Erythroblast (primary cell): Measurements from ENCODE around the gene TBK1.
"Not testable (repeated sequence)": the region's sequence is repeated elsewhere in the genome, so short reads cannot be mapped to it uniquely, and the experiment has no call there.

Experiments
- DNase-seq, 2 experiments: peaks; one replicate each; lab custom pipeline; 2025; lab: John Stamatoyannopoulos, UW
- GATA1 ChIP-seq: IDR thresholded peaks from 2 replicates; pipeline ENCODE4 v1.6.1; 2011; ENCODE audit warnings: low read depth, mild to moderate bottlenecking, control low read depth, low read length, moderate library complexity
- POLR2A ChIP-seq: IDR thresholded peaks from 2 replicates; pipeline ENCODE4 v1.6.1; 2011; ENCODE audit warnings: mild to moderate bottlenecking, low read length

Gene TBK1

GRCh38 chr12:64494998-64495729 is 43.2 kb downstream of the TBK1 start:
- TF ChIP-seq GATA1 (no peak), POLR2A (no peak)
- no peak for DNase-seq

- TF ChIP-seq POLR2A: no peak
- TF ChIP-seq GATA1: no peak
- DNase-seq: no peak
Observed at GRCh38 chr12:64496839-64497400, 45.0 kb downstream of the TBK1 start.

DNA sequence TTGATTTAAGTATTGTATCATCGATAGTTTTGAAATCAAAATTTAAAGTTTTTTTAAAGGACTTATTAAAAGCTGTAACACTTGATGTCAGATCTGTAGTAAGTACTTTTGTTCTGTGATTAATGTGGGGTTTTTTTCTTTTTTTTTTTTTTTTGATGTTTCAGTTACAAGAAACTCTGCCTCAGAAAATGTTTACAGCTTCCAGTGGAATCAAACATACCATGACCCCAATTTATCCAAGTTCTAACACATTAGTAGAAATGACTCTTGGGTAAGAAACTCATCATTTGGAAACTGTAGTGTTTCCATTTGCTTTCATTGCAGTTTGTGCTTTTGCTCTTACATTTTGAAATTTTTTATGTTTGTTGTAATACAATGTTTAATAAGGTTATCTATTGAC is 45.6 kb downstream of the TBK1 start:
- DNase-seq: no peak
- TF ChIP-seq POLR2A: no peak
- TF ChIP-seq GATA1: no peak

GRCh38 chr12:64497903-64498302 is 46.0 kb downstream of the TBK1 start:
- no peak for DNase-seq
- TF ChIP-seq GATA1: no peak

- TF ChIP-seq GATA1 (no peak), POLR2A (no peak)
- no peak for DNase-seq
Observed at GRCh38 chr12:64500394-64500793, 48.5 kb downstream of the TBK1 start.

GRCh38 chr12:64501486-64501885 is 49.6 kb downstream of the TBK1 start:
- no peak for TF ChIP-seq GATA1
- DNase-seq: no peak

- no peak for DNase-seq
- no peak for TF ChIP-seq GATA1
- no peak for TF ChIP-seq POLR2A
Observed at GRCh38 chr12:64506955-64507354, 55.0 kb downstream of the TBK1 start.

DNA sequence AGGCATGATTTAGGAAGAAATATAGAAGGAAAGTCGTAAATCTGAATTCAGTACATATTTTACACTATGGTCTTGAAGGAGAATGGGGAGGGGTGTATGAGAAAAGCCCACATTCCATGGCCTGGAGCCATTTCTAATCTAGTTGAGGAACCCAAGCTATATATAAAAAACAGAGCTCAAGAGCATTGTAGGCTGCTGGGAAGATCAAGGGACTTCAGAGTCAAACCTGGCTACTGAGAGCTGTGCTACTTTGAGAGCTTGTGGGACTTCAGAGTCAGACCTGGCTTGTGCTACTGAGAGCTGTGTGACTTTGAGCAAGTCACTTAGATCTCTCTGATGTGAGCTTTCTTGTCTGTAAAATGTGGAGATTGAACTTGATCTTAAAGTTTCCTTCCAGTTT is 58.7 kb downstream of the TBK1 start:
- DNase-seq: no peak
- TF ChIP-seq POLR2A (no peak), GATA1 (no peak)

- TF ChIP-seq GATA1 (no peak), POLR2A (no peak)
- DNase-seq: no peak
Observed at GRCh38 chr12:64518396-64518795, 66.5 kb downstream of the TBK1 start.

GRCh38 chr12:64521833-64522232 is 69.9 kb downstream of the TBK1 start:
- TF ChIP-seq POLR2A: no peak
- TF ChIP-seq GATA1: no peak
- no peak for DNase-seq

DNA sequence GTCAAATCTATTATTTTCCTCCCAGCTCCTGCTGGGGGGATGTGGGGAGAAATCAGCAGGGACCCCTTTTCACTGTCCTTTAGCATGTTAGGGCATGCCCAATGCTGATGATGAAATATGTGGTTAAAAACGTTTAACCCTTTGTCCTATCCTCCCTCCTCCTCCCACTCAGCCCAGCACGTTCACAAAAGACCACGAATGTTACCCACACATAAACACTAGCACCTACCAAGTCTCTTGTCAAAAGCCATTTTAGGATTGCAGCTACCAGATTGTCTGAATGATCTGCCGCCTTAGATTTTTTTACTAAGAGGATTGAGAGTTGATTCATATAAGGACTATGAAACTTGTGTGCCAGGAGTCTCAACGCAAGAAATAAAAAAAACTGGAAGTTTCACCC is 70.4 kb downstream of the TBK1 start:
- no peak for DNase-seq

GRCh38 chr12:64522807-64523206 is 70.9 kb downstream of the TBK1 start:
- no peak for TF ChIP-seq GATA1
- no peak for TF ChIP-seq POLR2A
- no peak for DNase-seq

More for the DNA sequence above, 70.4 kb downstream of the TBK1 start:
- TF ChIP-seq GATA1 (no peak), POLR2A (no peak)

- not testable (repeated sequence) for DNase-seq
Observed at GRCh38 chr12:64523565-64524444, 71.9 kb downstream of the TBK1 start.

DNA sequence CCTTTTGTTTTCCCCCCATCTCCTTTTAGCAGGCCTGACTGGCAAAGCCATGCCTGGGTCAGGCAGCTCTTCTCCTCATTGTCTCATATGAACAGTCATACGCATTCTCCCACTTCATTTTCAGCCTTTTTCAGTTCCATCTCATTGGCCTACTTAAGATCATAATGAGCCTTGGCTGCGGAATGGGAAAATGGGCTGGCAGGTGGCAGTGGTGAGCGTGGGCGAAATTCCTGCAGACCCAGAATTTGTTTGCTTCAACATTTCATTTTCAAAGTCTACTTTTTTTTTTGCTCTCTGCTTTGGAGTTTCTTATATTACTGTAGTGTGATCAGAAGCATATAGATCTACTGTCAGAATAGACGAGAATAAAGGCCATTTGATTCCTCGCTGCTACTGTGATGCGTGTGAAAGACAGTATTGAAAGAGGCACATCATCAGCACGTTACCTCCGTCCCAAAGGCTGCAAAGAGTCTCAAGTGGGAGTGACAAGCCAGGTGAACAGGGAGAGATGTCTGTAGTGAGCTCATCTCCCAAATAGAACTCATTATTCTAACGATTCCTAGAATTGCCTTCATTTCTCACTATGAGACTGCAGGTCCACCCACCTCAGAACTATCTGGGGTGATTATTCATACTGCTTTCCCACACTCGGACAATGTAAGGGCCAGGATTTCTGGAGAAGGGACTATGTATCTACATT is 73.7 kb downstream of the TBK1 start:
- TF ChIP-seq GATA1 (no peak), POLR2A (no peak)
- DNase-seq: no peak
